Neural progenitor cell (in vitro differentiated cells): Measurements from ENCODE around the gene FAU. TPM values are rescaled to one million over a fixed set of nuclear protein-coding genes. Genes with fewer than 3 reads are reported as not detected.

ENCODE experiments used
- DNase-seq: peaks from one replicate; pipeline ENCODE4 v3.0.0-alpha.2; 2016; ENCODE audit warnings: low spot score
- H2AFZ ChIP-seq: fragments of 200-600 bp; sonication (generic); replicated peaks from 2 replicates; pipeline ENCODE4 v1.6.1; 2016; ENCODE audit warnings: antibody characterized with exemption
- H3F3A ChIP-seq: fragments of 200-600 bp; sonication (generic); 2 replicates; pipeline ENCODE4 v1.6.1; 2016; ENCODE audit warnings: antibody characterized with exemption, low read depth
- H3K27ac ChIP-seq: fragments of 200-600 bp; sonication (generic); 2 replicates; pipeline ENCODE4 v1.5.1; 2016; ENCODE audit warnings: mild to moderate bottlenecking
- H3K27me3 ChIP-seq: fragments of 200-600 bp; sonication (generic); 2 replicates; pipeline ENCODE4 v1.6.1; 2016; ENCODE audit warnings: mild to moderate bottlenecking, moderate library complexity
- H3K36me3 ChIP-seq: fragments of 200-600 bp; sonication (generic); 2 replicates; pipeline ENCODE4 v1.5.1; 2016
- H3K4me1 ChIP-seq: fragments of 200-600 bp; sonication (generic); 2 replicates; pipeline ENCODE4 v1.6.1; 2016; ENCODE audit warnings: mixed run types
- H3K4me2 ChIP-seq: fragments of 200-600 bp; sonication (generic); 2 replicates; pipeline ENCODE4 v1.6.1; 2016
- H3K4me3 ChIP-seq: fragments of 200-600 bp; sonication (generic); 2 replicates; pipeline ENCODE4 v1.5.1; 2016
- H3K79me2 ChIP-seq: fragments of 200-600 bp; sonication (generic); 2 replicates; pipeline ENCODE4 v1.6.1; 2016; ENCODE audit warnings: low read depth
- H3K9ac ChIP-seq: fragments of 200-600 bp; sonication (generic); 2 replicates; pipeline ENCODE4 v1.6.1; 2016
- H3K9me3 ChIP-seq: fragments of 200-600 bp; sonication (generic); 2 replicates; pipeline ENCODE4 v1.5.1; 2016; ENCODE audit warnings: low read depth
- H4K20me1 ChIP-seq: fragments of 200-600 bp; sonication (generic); 2 replicates; pipeline ENCODE4 v1.6.1; 2016; ENCODE audit warnings: low read depth
- H3K27ac Mint-ChIP-seq: 3 replicates; pipeline ENCODE4 v1.8.0; 2021; ENCODE audit warnings: mixed read lengths
- H3K27me3 Mint-ChIP-seq: 2 replicates; pipeline ENCODE4 v1.8.0; 2022; ENCODE audit warnings: low read depth, mild to moderate bottlenecking, inconsistent platforms, moderate library complexity, mixed read lengths; ENCODE audit not compliant: insufficient read depth
- H3K36me3 Mint-ChIP-seq: 3 replicates; pipeline ENCODE4 v1.8.0; 2021; ENCODE audit warnings: mixed read lengths
- H3K4me1 Mint-ChIP-seq: 3 replicates; pipeline ENCODE4 v1.8.0; 2021; ENCODE audit warnings: mixed read lengths
- H3K4me3 Mint-ChIP-seq: 3 replicates; pipeline ENCODE4 v1.8.0; 2021; ENCODE audit warnings: mild to moderate bottlenecking, moderate library complexity, mixed read lengths
- H3K9me3 Mint-ChIP-seq: 3 replicates; pipeline ENCODE4 v1.8.0; 2020; ENCODE audit warnings: mixed read lengths
- EZH2 ChIP-seq: fragments of 200-600 bp; sonication (generic); IDR thresholded peaks from 2 replicates; pipeline ENCODE4 v1.6.1; 2017; ENCODE audit warnings: antibody characterized with exemption, mild to moderate bottlenecking, moderate library complexity
- EZH2phosphoT487 ChIP-seq: fragments of 200-600 bp; sonication (generic); IDR thresholded peaks from 2 replicates; pipeline ENCODE4 v1.6.1; 2017; ENCODE audit warnings: antibody characterized with exemption
- total RNA-seq: library from RNA; depleted of rRNA; stranded (reverse); fragments of >200 nt; gene quantifications from 2 replicates; pipeline ENCODE4 v1.2.3, GENCODE V29; 2015; ENCODE audit warnings: low replicate concordance
- TF ChIP-seq, protein P1 (sequence below): fragments of 200-600 bp; sonication (generic); IDR thresholded peaks from 2 replicates; pipeline ENCODE4 v1.5.1; 2017; ENCODE audit warnings: antibody characterized with exemption, mild to moderate bottlenecking

Gene FAU
- total RNA-seq, 1 donor from 2014 or later, result 288 TPM

DNA sequence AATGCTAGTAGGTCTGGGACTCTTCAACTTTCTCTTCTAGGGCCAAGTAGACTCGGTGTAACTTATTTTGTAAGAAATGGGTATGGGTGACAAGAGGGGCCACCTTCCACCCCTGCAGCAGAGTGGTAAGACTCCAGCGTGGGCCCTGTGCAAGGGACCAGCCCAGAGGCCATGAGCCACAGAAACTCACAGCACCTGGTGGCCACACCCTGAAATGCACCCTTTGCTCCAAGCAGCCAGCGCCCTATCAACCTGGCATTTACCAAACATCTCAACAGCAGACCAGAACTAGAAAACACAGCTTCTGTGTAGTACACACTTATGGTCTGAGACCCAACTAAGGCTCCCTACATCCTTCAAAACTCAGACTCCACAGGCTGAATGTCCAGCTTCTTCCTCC lies 43.8 kb downstream of the FAU start:
- Histone ChIP-seq H3K9me3 (no peaks in the 10 kb centered on the region), H2AFZ (no peak overlapping the region), H4K20me1 (peaks cover 16% of the 10 kb centered on the region), H3K27ac (no peak overlapping the region), H3K9ac (no peak overlapping the region), H3K4me2 (no peak overlapping the region), H3K36me3 (peaks cover 5% of the 10 kb centered on the region), H3K27me3 (no peaks in the 10 kb centered on the region), H3F3A (peaks cover 17% of the 10 kb centered on the region), H3K4me1 (peaks cover 8% of the 10 kb centered on the region), H3K4me3 (no peak overlapping the region), H3K79me2 (peaks cover 52% of the 10 kb centered on the region)
- H3K27ac Mint-ChIP-seq, result no peak overlapping the region
- H3K36me3 Mint-ChIP-seq, result peaks cover 36% of the 10 kb centered on the region
- DNase-seq, result peak; percentile 57
- peaks cover 2% of the 10 kb centered on the region for H3K27me3 Mint-ChIP-seq
- H3K4me3 Mint-ChIP-seq, result peak overlapping the region; percentile 18
- H3K9me3 Mint-ChIP-seq, result no peaks in the 10 kb centered on the region
- TF ChIP-seq EZH2, result no peak
- TF ChIP-seq, protein P1, sequence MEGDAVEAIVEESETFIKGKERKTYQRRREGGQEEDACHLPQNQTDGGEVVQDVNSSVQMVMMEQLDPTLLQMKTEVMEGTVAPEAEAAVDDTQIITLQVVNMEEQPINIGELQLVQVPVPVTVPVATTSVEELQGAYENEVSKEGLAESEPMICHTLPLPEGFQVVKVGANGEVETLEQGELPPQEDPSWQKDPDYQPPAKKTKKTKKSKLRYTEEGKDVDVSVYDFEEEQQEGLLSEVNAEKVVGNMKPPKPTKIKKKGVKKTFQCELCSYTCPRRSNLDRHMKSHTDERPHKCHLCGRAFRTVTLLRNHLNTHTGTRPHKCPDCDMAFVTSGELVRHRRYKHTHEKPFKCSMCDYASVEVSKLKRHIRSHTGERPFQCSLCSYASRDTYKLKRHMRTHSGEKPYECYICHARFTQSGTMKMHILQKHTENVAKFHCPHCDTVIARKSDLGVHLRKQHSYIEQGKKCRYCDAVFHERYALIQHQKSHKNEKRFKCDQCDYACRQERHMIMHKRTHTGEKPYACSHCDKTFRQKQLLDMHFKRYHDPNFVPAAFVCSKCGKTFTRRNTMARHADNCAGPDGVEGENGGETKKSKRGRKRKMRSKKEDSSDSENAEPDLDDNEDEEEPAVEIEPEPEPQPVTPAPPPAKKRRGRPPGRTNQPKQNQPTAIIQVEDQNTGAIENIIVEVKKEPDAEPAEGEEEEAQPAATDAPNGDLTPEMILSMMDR, result peak; percentile 67
- TF ChIP-seq EZH2phosphoT487, result no peak
- peaks cover 23% of the 10 kb centered on the region for H3K4me1 Mint-ChIP-seq

DNA sequence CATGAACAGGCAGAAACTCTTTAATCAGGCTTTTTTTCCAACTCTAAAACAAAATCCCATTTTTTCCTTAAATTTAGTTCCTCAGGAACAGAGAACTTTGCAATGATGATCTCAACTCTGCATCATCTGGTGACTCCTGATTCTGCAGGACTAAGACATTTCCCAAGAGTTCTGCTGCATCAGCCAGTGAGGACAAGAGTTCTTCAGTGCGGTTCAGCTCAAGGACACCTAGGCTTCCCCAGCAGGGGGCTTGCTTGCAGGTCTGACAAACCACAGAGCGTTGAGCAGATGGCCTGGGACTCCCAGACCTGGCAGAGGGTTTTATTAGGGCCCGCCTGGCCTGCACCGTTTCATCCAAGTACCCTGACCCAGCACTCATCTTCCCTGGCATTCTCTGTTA lies 44.5 kb downstream of the FAU start:
- H3K4me2 ChIP-seq, result no peak overlapping the region
- peaks cover 16% of the 10 kb centered on the region for H4K20me1 ChIP-seq
- TF ChIP-seq EZH2 (no peak), EZH2phosphoT487 (no peak)
- TF ChIP-seq, protein P1, result no peak
- no peak overlapping the region for H3K4me3 ChIP-seq
- Mint-ChIP-seq H3K9me3 (no peaks in the 10 kb centered on the region), H3K27me3 (peaks cover 2% of the 10 kb centered on the region), H3K4me1 (peaks cover 17% of the 10 kb centered on the region), H3K27ac (no peak overlapping the region), H3K36me3 (peaks cover 34% of the 10 kb centered on the region), H3K4me3 (no peak overlapping the region)
- H3K4me1 ChIP-seq, result peaks cover under 1% of the 10 kb centered on the region
- H3F3A ChIP-seq, result peaks cover 17% of the 10 kb centered on the region
- no peaks in the 10 kb centered on the region for H3K9me3 ChIP-seq
- no peaks in the 10 kb centered on the region for H3K27me3 ChIP-seq
- H3K27ac ChIP-seq, result no peak overlapping the region
- H3K79me2 ChIP-seq, result peaks cover 45% of the 10 kb centered on the region
- DNase-seq, result no peak
- H2AFZ ChIP-seq, result no peak overlapping the region
- no peak overlapping the region for H3K9ac ChIP-seq
- peaks cover 5% of the 10 kb centered on the region for H3K36me3 ChIP-seq

DNA sequence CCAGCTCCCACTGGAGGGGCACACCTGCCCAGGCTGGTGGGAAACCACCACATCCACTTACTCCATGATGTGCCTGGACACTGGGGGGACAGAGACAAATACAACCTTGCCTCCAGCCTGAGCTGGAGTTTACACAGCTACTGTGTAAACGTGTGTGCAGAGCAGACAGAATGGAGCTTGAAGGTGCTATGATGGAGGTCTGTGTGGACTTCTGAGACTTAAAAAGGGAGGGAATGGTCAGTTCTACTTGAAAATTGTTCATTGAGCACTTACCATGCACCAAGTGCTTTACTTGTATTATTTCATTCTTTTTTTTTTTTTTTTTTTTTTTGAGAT lies 49.3 kb downstream of the FAU start:
- H3K9me3 Mint-ChIP-seq, result no peaks in the 10 kb centered on the region
- no peak overlapping the region for H3K4me3 Mint-ChIP-seq
- peaks cover 14% of the 10 kb centered on the region for H3K36me3 Mint-ChIP-seq

DNA sequence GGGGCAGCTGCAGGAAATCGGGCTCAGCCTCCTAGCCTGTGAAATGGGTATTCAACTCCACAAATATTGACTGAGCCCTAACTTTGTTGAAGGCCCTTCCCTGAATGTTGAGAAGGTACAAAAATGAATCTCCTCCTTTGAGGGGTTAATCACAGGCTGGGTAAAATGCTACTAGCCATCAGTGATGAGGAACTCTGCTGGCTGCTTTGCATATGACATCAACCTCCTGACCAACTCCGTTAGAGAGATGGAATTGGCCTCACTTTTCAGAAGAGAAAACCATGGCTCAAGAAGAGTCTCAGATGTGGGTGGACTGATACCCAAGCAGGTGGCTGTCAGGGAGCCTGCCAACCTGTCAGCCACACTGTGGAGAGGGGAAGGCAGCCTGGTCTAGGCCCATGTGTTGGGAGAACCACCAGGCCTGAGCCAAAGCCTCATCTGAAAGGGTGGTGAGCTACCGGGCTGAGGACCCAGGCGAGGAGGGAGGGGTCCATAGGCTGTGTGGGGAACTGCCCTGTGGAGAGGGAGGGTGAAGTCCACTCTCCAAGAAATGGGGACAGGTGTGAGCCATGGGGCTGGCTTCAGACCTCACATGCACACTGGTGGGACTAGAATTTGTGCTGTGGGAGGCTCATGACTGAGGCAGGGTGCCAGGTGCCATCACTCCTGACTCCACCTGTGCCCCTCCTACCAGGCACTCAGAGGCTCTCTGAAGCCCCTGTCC lies 49.9 kb downstream of the FAU start:
- Mint-ChIP-seq H3K9me3 (no peaks in the 10 kb centered on the region), H3K4me1 (peaks cover 6% of the 10 kb centered on the region), H3K27me3 (peaks cover 3% of the 10 kb centered on the region), H3K27ac (no peak overlapping the region), H3K4me3 (no peak overlapping the region), H3K36me3 (peaks cover 9% of the 10 kb centered on the region)
- Histone ChIP-seq H3K4me1 (peaks cover 5% of the 10 kb centered on the region), H3K9me3 (no peaks in the 10 kb centered on the region), H3K27me3 (no peaks in the 10 kb centered on the region), H3K27ac (no peak overlapping the region), H3K36me3 (no peaks in the 10 kb centered on the region), H3K79me2 (peaks cover 3% of the 10 kb centered on the region), H3K4me2 (no peak overlapping the region), H3K4me3 (no peak overlapping the region), H2AFZ (no peak overlapping the region), H4K20me1 (no peaks in the 10 kb centered on the region), H3F3A (peaks cover 1% of the 10 kb centered on the region), H3K9ac (no peak overlapping the region)
- no peak for DNase-seq
- TF ChIP-seq EZH2, result no peak
- TF ChIP-seq, protein P1, result no peak
- TF ChIP-seq EZH2phosphoT487, result no peak

More for the DNA sequence above, 49.3 kb downstream of the FAU start:
- peaks cover 4% of the 10 kb centered on the region for H3K4me1 Mint-ChIP-seq
- no peak overlapping the region for H3K4me3 ChIP-seq
- no peak overlapping the region for H3K27ac Mint-ChIP-seq
- no peak overlapping the region for H2AFZ ChIP-seq
- no peak for DNase-seq
- H3K4me2 ChIP-seq, result no peak overlapping the region
- TF ChIP-seq EZH2phosphoT487, result no peak
- H4K20me1 ChIP-seq, result peaks cover 3% of the 10 kb centered on the region
- no peaks in the 10 kb centered on the region for H3K27me3 ChIP-seq
- peaks cover 3% of the 10 kb centered on the region for H3K27me3 Mint-ChIP-seq
- H3K36me3 ChIP-seq, result no peaks in the 10 kb centered on the region
- peaks cover 8% of the 10 kb centered on the region for H3K79me2 ChIP-seq
- H3K9ac ChIP-seq, result no peak overlapping the region
- no peaks in the 10 kb centered on the region for H3K4me1 ChIP-seq
- no peak overlapping the region for H3K27ac ChIP-seq
- H3F3A ChIP-seq, result no peaks in the 10 kb centered on the region
- H3K9me3 ChIP-seq, result no peaks in the 10 kb centered on the region
